Measurements from ENCODE around the gene LRRC37A.
"Not testable (repeated sequence)": the region's sequence is repeated elsewhere in the genome, so short reads cannot be mapped to it uniquely, and the experiment has no call there.

LRRC37A gene

DNA sequence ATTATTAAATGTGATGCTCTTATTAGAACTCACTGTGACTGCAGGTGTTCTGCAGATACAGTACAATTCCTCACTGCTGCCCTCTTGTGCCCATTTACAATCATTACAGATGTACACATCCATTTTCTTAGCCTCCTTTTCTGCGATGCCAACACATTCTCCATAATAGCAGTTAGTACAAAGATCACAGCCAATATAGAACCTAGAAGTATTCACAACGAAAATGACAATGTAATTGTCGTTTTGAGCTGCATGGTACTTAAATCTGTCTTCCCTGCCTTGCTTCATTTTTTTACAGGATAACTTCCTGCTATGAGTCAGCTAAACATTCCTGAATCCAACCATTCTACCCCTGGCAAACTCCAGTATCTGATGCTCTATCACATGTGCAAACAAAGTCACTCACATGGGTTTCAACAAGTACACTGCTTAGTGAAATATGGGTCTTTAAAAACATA lies 8.1 kb upstream of the LRRC37A start:
- DNase-seq (ENCODE audit: low read depth); H3K4me3 ChIP-seq (ENCODE audit: low read depth, low read length): not testable (repeated sequence)
- TF ChIP-seq, protein P1, sequence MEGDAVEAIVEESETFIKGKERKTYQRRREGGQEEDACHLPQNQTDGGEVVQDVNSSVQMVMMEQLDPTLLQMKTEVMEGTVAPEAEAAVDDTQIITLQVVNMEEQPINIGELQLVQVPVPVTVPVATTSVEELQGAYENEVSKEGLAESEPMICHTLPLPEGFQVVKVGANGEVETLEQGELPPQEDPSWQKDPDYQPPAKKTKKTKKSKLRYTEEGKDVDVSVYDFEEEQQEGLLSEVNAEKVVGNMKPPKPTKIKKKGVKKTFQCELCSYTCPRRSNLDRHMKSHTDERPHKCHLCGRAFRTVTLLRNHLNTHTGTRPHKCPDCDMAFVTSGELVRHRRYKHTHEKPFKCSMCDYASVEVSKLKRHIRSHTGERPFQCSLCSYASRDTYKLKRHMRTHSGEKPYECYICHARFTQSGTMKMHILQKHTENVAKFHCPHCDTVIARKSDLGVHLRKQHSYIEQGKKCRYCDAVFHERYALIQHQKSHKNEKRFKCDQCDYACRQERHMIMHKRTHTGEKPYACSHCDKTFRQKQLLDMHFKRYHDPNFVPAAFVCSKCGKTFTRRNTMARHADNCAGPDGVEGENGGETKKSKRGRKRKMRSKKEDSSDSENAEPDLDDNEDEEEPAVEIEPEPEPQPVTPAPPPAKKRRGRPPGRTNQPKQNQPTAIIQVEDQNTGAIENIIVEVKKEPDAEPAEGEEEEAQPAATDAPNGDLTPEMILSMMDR (IDR thresholded peaks at IDR 0.05; ENCODE audit: control insufficient read depth, extremely low read depth, insufficient read depth), result peak; percentile 96

DNA sequence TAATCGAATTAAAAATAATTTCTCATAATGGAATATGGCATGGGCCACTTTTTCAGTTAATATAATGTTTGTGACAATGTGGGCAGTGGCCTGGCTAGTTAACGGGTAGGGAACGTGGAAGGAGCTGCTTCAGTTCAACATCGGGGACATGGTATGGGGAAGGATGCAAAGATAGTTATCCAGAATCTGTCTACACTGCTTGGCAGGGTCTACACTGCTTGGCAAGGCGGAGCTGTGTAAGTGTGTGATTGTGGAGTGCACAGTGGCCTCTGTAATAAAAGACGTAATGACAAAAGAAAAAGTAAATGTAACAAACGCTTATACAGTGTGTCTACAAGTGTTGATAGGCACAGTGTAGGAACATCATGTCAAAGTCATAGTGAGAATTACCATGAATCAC lies 7.3 kb upstream of the LRRC37A start:
- H3K4me3 ChIP-seq (ENCODE audit: low read depth, low read length); DNase-seq (ENCODE audit: low read depth): not testable (repeated sequence)

DNA sequence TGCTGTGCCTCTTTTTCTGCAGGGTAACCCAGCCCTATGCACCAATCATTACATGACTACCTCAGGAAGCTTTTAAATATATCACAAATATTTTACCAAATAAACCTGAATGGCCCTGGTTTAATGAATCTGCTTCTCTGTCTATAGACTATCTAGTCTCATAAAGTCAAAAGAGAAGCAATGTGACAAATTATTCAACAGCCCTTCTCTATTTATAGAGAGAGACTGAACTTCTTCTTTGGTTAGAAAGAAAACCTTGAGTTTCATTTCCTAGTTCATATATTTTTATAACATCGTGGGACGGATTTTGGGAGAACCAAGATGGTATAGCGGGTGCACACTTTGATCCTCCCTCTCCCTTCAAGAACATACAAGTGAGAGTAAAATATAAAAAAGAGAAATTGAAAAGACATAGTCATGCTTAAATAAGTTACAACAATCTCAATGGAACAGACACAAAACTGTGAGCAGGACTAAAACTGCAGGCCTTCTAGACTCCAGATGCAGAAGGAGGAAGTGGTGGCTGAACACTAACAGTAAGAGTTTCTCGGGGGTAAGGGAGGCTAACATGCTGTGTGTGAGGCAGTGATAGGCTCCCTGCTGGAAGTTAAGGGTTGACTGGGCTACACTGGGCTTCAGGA lies 3.9 kb upstream of the LRRC37A start:
- DNase-seq (ENCODE audit: low read depth), result not testable (repeated sequence)

DNA sequence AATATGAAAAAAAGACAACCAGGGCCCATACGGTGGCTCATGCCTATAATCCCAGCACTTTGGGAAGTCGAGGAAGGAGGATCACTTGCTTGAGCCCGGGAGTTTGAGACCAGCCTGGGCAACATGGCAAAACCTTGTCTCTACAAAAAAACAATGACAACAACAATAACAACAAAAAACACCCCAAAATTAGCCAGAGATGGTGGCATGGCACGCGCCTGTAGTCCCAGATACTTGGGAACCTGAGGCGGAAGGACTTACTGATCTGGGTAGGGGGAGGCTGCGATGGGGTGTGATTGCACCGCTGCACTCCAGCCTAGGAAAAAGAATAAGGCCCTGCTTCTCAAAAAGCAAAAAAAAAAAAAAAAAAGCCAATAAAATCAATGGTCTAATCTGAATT lies 3.3 kb upstream of the LRRC37A start:
- H3K4me3 ChIP-seq (ENCODE audit: low read depth, low read length); DNase-seq (ENCODE audit: low read depth): not testable (repeated sequence)

More for the DNA sequence above, 3.9 kb upstream of the LRRC37A start:
- H3K4me3 ChIP-seq (ENCODE audit: low read depth, low read length), result not testable (repeated sequence)

DNA sequence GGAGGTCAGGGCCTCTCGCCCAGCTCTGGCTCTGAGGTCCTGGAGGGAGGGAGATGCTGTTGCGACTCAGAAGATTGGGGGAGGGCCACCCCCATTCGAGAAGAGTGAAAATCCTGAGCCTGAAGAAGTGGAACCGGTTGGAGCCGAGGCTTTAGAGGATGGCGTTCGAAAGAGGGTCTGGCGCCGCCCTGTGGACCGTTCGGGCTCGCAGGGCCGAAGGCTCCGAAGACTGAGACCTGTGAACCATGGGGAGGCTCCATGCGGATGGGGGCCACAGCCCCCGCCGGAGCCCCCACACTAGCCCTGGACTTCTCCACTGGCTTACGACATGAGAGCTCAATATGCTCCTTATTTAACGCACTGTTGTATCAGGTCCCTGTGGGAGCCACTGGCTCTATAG lies 46.3 kb downstream of the LRRC37A start:
- not testable (repeated sequence) for DNase-seq (ENCODE audit: low read depth)

DNA sequence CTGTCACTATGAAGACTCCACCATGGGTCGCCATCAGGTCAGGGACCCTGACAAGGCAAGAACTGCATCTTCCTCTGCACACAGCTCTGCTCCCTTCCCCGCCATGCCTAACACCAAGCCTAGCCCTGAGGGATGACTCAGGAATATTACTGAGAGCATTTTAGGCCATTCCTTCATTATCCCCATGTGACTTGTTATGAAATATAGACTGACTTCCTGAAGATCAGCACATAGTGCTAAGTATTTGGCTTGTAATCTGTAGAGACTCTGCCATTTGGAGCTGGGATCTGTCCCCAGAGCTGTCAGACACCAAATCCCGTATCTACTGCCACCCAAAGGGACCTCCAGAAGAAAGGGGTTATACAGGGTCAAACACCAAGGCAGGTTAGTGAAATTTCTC lies 47.2 kb downstream of the LRRC37A start:
- DNase-seq (ENCODE audit: low read depth); H3K4me3 ChIP-seq (ENCODE audit: low read depth, low read length): not testable (repeated sequence)

More for the DNA sequence above, 46.3 kb downstream of the LRRC37A start:
- H3K4me3 ChIP-seq (ENCODE audit: low read depth, low read length), result not testable (repeated sequence)

DNA sequence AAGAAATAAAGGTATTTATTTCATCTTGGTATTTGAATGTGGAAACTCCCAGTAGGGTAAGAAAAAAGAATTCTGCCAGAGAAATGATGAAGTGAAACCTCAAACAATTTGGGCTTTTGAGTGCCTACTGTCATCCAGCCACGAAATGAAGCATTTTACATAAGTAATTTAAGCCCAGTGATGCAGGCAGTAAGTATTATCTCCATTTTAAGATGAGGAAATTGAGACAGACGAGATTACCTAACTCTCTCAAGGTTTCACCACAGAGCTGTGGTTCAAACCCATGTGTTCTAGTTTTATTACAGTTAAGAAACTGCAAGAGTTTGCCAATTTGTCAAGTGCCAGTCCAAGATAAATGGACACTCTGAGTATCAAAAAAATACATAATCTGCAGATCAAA lies 53.4 kb downstream of the LRRC37A start:
- H3K4me3 ChIP-seq (ENCODE audit: low read depth, low read length); DNase-seq (ENCODE audit: low read depth): not testable (repeated sequence)

DNA sequence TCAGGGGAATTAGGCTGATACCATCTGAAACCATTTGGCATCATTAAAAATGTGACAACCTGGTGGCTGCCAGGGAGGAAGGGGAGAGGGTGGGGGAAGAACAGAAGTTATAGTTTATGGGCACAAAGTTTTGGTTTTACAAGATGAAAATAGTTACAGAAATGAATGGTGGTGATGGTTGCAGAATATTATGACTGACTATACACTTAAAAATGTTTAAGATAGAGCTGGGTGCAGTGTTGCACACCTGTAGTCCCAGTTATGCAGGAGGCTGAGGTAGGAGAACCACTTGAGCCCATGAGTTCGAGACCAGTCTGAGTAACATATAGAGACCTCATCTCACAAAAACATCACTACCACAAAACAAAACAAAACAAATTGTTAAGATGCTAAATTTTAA lies 54.1 kb downstream of the LRRC37A start:
- not testable (repeated sequence) for DNase-seq (ENCODE audit: low read depth); H3K4me3 ChIP-seq (ENCODE audit: low read depth, low read length)

DNA sequence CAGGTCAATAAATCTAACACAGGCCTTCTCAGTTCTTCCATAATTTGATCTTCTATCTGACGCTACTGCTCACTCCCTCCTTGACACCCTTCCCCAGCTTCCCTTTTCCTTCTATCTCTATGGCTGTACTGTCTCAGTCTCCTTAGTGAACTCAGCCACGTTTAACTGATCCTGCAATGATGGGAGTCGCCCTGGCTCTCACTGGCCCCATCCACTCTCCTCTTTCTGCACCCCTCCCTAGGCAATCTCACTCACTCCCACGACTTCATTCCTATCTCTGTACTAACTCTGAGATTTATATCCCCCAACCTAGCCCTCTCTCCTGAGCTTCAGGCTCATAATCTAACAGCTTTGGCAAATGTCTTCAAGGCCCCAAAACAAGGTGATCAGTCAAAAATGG lies 58.9 kb downstream of the LRRC37A start:
- H3K4me3 ChIP-seq (ENCODE audit: low read depth, low read length); DNase-seq (ENCODE audit: low read depth): not testable (repeated sequence)

DNA sequence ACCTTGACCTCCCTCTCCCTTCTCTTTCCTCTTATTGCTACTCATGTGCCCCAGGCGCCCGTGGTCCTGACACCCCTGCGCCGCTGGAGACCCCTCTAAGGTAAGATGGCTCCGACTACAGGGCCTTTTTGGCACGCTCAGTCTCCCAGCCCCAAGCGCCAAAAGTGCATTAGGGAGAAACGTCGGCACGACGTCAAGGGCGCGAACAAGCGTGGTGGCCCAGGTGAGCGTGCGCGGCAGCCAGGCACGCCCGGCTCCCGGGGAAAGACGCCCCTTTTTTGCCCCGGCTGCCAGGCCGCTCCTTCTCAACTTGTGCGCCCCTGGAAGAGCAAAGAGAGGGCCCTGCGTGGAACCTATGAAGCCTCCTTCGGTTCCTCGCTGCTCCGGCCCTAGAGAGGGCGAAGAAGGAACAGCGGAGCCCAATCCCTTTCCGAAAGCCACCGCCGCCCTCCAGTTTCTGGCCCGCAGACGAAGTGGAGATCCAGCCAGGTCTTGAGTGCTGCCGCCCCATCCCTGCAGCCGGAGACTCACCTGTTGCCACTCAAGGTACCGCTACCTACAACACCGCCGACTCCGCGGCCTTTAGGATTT lies 66.3 kb downstream of the LRRC37A start:
- peak overlapping the region; percentile 31; the same call in 1 of the 2 replicates for H3K4me3 ChIP-seq (ENCODE audit: low read depth, low read length)
- not testable (repeated sequence) for DNase-seq (ENCODE audit: low read depth)

DNA sequence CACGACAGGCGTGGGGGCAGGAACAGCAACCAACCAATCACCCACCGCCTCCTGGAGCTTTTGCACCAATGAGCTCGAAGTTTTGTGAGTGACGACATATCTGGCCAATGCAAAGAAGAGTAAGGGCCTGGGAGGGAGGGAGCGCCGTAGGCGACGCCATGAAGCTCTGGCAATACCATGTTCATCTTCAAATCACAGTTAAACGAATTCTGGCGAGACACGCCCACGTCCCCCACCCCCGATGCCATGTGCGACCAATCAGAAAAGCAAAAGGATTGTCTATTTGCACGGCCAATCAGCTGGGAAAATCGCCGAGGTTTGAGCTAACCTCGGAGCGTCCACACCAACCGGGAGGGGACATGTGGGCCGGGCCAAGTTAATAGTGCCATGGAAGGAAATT lies 66.8 kb downstream of the LRRC37A start, which contains the start of gene ARL17B:
Gene ARL17B, minus strand, starts transcription at position 12 of the 400 bp plus-strand sequence. CDS start 3,369 bp downstream, outside the sequence.
- H3K4me3 ChIP-seq (ENCODE audit: low read depth, low read length), result peak within 1 kb of the TSS; percentile 31; the same call in 1 of the 2 replicates

DNA sequence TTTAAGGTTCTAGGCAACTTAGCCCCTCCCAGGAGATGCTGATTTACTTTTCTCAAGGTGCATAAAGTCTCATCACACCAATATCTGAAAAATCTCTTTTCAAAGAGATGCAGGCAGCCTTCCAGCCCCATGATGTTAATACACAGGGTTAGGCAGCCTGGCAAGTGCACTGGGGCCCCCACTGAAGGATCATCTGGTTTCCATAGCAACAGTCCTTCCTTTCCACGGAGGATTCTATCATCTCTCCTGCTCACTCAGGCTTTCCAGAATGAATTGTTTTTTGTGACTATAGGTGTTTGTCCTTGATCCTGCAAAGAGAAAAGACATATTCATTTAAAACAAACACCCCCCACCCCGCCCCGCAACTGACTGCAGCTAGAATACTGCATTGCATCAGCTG lies 72.6 kb downstream of the LRRC37A start:
- not testable (repeated sequence) for DNase-seq (ENCODE audit: low read depth); H3K4me3 ChIP-seq (ENCODE audit: low read depth, low read length)

More for the DNA sequence above, 66.8 kb downstream of the LRRC37A start, which contains the start of gene ARL17B:
- not testable (repeated sequence) for DNase-seq (ENCODE audit: low read depth)

DNA sequence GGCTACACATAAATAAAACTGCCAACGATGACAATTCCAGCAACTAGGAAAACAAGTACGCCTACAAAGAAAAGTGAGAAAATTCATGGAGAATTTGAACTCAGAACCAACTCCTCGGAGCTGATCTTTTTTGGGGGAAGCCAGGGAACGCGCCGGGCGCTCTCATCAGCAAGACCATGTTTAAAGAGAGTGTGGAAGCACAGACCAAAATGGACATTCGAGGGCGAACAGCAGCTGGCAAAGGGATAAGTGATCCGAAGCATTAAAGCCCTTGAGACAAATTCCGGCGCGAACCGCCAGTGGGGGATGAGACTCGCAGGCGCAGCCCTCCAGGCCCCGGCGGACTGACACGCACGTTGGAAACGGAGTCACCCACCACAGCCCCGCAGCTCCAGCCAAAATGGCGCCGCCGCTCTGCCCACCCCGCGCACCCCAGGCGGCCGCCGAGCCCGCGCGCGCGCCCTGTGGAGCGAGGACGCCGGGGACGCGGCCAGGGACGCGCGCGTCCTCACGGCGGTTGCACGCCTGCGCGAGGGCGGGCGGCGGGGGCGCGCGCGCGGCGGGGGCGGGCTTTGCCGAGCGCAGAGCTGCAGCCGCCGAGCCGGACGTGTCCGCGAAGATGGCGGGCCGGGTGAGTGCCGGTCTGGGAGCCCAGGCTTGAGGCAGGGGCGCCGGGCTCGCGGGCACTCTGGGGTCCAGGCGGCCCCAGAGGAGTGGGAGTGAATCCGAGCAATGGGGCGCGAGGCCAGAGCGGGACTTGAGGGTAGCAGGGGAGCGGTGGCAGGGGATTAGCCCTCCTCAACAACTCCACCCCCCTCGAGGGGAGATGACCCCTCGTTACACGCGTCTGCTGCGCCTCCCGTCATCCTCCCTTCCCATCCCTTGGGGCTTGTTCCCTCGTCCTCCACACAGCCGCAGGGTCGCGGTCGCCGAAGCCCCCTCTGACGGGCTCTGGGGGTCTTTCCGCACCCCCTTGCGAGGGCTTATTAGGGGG lies 77.6 kb downstream of the LRRC37A start:
- not testable (repeated sequence) for DNase-seq (ENCODE audit: low read depth)

DNA sequence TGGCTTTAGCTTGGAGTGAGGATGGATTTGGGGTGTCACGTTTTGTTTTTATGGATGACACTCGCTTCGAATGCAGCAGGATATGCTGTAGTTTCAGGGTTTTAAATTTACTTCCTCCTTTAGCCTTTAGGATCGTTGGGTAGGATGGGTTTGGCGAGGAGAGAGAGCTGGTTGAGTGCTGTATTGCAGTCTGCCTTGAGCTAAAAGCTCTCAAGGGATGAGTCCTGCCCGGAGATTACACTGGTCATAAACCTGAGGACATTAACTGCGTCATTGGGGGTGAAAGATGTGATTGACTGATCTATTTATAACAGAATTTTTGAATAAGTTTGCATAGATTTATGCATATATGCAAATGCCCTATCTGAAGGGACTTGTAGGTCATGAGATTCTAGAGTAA lies 78.5 kb downstream of the LRRC37A start:
- not testable (repeated sequence) for DNase-seq (ENCODE audit: low read depth); H3K4me3 ChIP-seq (ENCODE audit: low read depth, low read length)

More for the DNA sequence above, 77.6 kb downstream of the LRRC37A start:
- not testable (repeated sequence) for H3K4me3 ChIP-seq (ENCODE audit: low read depth, low read length)

DNA sequence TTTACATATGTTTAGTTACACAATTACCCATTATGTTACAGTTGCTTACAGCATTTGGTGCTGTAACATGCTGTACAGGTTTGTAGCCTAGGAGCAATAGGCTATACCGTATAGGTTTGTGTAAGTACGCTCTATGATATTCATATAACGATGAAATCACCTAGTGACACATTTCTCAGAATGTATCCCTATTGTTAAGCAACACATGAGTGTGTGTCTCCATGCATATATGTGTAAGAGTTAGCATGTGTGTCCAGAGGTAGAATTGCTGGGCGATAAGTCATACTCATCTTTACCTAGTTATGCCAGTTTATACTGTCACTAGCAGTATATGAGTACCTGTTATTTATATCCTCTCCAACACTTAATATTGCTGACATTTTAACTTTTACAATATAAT lies 88.2 kb downstream of the LRRC37A start:
- H3K4me3 ChIP-seq (ENCODE audit: low read depth, low read length); DNase-seq (ENCODE audit: low read depth): not testable (repeated sequence)

DNA sequence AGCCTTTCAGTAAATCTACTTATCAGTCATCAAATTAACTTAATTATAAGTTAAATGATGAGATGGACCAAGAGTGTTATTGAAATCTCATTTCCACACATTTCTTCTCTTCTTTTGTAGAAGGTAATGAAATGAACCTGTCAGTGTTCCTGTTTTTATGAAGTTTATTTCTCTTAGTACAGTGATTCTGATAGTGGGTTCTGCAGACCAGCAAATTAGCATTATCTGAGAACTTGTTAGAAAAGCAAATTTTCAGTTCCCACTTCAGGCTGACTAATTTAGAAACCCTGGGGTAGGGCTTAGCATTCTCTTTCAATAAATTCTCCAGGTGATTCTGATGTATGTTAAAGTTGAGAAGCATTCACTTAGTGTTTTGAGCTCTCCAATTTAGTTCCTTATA lies 90.6 kb downstream of the LRRC37A start:
- H3K4me3 ChIP-seq (ENCODE audit: low read depth, low read length); DNase-seq (ENCODE audit: low read depth): not testable (repeated sequence)
